T-cell (primary cell): ENCODE data around the gene GRIN2B. TPM values are rescaled to one million over a fixed set of nuclear protein-coding genes. Genes with fewer than 3 reads are reported as not detected.

Experiments used
- ATAC-seq, 4 experiments: fragments of 200-7000 bp in 3 of 4; fragments of 150-1000 bp in 1 of 4; cut with Tn5 transposase; replicated peaks in 1 of 4; 1 replicate in 3 of 4; 2 replicates in 1 of 4; pipeline ENCODE4 v1.10.0; 2021; ENCODE audit warnings: moderate library complexity in 3 of 4, mild to moderate bottlenecking in 2 of 4, moderate number of reproducible peaks in 1 of 4
- CTCF ChIA-PET, 2 donors: fragments of 300-600 bp; sonication (Branson Sonifier 250); formaldehyde crosslinking; loops; one replicate each; lab custom pipeline; 2022; ENCODE audit warnings: antibody characterized with exemption in 2 of 2; lab: Charles Lee
- POLR2A ChIA-PET, 2 donors: fragments of 300-600 bp; sonication (Branson Sonifier 250); formaldehyde crosslinking; loops; one replicate each; lab custom pipeline; 2022; ENCODE audit warnings: antibody characterized with exemption in 2 of 2; lab: Charles Lee
- DNase-seq, 35 experiments: peaks; one replicate each; pipeline versions ENCODE4 v3.0.0 to v3.0.0-alpha.2; 2013 to 2023
- H3K27ac ChIP-seq: one replicate; pipeline ENCODE4 v1.5.1; 2013; ENCODE audit warnings: low read length
- H3K27me3 ChIP-seq, 2 experiments: replicated peaks in 1 of 2; 1 replicate in 1 of 2; 2 replicates in 1 of 2; pipeline versions ENCODE4 v1.6.1 to v1.7.0; 2013; ENCODE audit warnings: low read length in 1 of 2, mixed read lengths in 1 of 2; ENCODE audit not compliant: control insufficient read depth in 2 of 2, insufficient read depth in 2 of 2; ENCODE audit errors: extremely low read depth in 1 of 2
- H3K36me3 ChIP-seq, 2 donors: 1 replicate in 1 of 2; 2 replicates in 1 of 2; pipeline versions ENCODE4 v1.6.1 to v1.7.0; 2013; ENCODE audit warnings: low read length in 1 of 2; ENCODE audit not compliant: control insufficient read depth in 2 of 2, insufficient read depth in 1 of 2; ENCODE audit errors: extremely low read depth in 1 of 2
- H3K4me1 ChIP-seq, 2 experiments: 1 replicate in 1 of 2; 2 replicates in 1 of 2; pipeline versions ENCODE4 v1.6.1 to v1.7.0; 2013; ENCODE audit warnings: low read length in 2 of 2, mixed read lengths in 1 of 2; ENCODE audit not compliant: insufficient read depth in 2 of 2, control insufficient read depth in 1 of 2; ENCODE audit errors: extremely low read depth in 1 of 2
- H3K4me3 ChIP-seq, 2 donors: 1 replicate in 1 of 2; 2 replicates in 1 of 2; pipeline versions ENCODE4 v1.5.1 to v1.7.0; 2013; ENCODE audit warnings: mild to moderate bottlenecking in 2 of 2, low read length in 1 of 2, moderate library complexity in 1 of 2; ENCODE audit not compliant: control insufficient read depth in 1 of 2; ENCODE audit errors: extremely low read depth in 1 of 2
- H3K9me3 ChIP-seq: 2 replicates; pipeline ENCODE4 v1.7.0; 2013
- H3K27ac Mint-ChIP-seq, 2 donors: one replicate each; pipeline ENCODE4 v1.8.0; 2020 to 2021; ENCODE audit warnings: mild to moderate bottlenecking in 2 of 2, mixed read lengths in 2 of 2
- H3K27me3 Mint-ChIP-seq, 2 donors: one replicate each; pipeline ENCODE4 v1.8.0; 2021 to 2022; ENCODE audit warnings: mixed read lengths in 2 of 2
- H3K36me3 Mint-ChIP-seq: one replicate; pipeline ENCODE4 v1.8.0; 2021; ENCODE audit warnings: mixed read lengths
- H3K4me1 Mint-ChIP-seq, 3 donors: one replicate each; pipeline ENCODE4 v1.8.0; 2020 to 2022; ENCODE audit warnings: mixed read lengths in 3 of 3, mild to moderate bottlenecking in 1 of 3
- H3K4me3 Mint-ChIP-seq, 3 donors: one replicate each; pipeline ENCODE4 v1.8.0; 2020 to 2022; ENCODE audit warnings: mild to moderate bottlenecking in 3 of 3, mixed read lengths in 3 of 3, moderate library complexity in 3 of 3
- H3K9me3 Mint-ChIP-seq, 3 donors: one replicate each; pipeline ENCODE4 v1.8.0; 2020 to 2022; ENCODE audit warnings: mixed read lengths in 3 of 3
- WGBS: methylation state at CpG from one replicate; pipeline ENCODE4 v1.1.5; 2013; ENCODE audit warnings: missing lambda C conversion rate; ENCODE audit not compliant: insufficient coverage; 5-methylcytosine and 5-hydroxymethylcytosine counted together
- total RNA-seq, 35 experiments: library from RNA in 6 of 35; stranded (reverse) in 6 of 35; fragments of 120-200 nt in 1 of 35; gene quantifications; one replicate each; pipeline versions ENCODE4 v1.2.1 to v1.2.4 and lab custom pipeline; 2013 to 2026

Gene GRIN2B
- total RNA-seq, 5 donors from 2014 or later (not counting 1 experiment from before 2014, with no cell fraction given) = not detected

DNA sequence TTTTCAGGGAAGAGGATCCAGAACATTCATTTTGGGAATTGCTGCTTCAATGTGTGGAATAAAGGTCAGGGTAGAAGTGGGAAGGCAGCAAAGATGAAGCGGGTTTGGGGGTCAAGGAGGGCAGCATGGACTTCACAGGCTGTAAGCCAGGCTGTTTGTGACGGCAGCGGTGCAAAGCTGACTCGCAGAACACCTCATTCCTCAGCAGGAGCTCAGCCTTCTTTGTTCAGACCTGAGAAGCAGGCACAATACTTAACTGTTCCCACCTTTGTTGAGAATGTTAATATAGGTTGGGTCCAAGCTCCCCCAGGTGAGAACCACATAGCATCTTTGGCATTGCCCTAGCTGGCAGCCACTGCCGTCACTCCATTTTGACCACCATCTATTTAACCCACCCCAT, 16.7 kb downstream of the GRIN2B start:
- H3K4me3 ChIP-seq = no peak overlapping the region

DNA sequence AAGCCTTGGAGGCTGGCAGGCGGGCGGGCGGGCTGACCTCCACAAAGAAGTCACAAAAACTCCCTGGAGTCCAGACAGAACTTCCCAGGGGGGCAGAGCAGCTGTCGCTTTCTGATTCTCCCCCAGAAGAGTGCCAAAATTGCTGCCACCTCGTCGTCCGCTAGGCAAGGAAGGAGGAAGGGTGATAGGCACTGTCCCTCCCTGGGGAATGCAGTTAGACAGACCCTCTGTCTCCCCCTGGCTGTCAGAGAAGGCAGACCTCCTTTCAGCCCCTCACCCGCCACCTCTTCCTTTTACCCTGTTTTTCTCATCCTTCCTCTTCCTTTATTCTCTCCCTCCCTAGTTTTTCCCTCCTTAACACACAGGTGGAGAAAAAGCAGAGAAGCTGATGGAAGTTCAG, 18.7 kb downstream of the GRIN2B start:
- Histone ChIP-seq H3K9me3 (no peaks in the 10 kb centered on the region), H3K27ac (no peak overlapping the region), H3K27me3 (peaks cover 0 to 5% of the 10 kb centered on the region in 2 experiments), H3K4me1 (no peaks in the 10 kb centered on the region), H3K4me3 (no peak overlapping the region), H3K36me3 (no peaks in the 10 kb centered on the region)
- no peak overlapping the region for H3K27ac Mint-ChIP-seq
- ATAC-seq = no peak
- CTCF ChIA-PET = no interaction called here
- no peaks in the 10 kb centered on the region for H3K4me1 Mint-ChIP-seq
- peaks cover 15 to 23% of the 10 kb centered on the region in 2 donors for H3K27me3 Mint-ChIP-seq
- H3K9me3 Mint-ChIP-seq = no peaks in the 10 kb centered on the region
- DNase-seq = no peak
- no peak overlapping the region for H3K4me3 Mint-ChIP-seq
- POLR2A ChIA-PET = no interaction called here
- no peaks in the 10 kb centered on the region for H3K36me3 Mint-ChIP-seq
- WGBS = 87% methylated on average over 6 of the region's 8 CpGs

More for the DNA sequence above, 16.7 kb downstream of the GRIN2B start:
- no peak overlapping the region for H3K4me3 Mint-ChIP-seq
- no peaks in the 10 kb centered on the region for H3K36me3 Mint-ChIP-seq
- no peaks in the 10 kb centered on the region for H3K4me1 Mint-ChIP-seq
- ChIA-PET CTCF (no interaction called here), POLR2A (no interaction called here)
- H3K9me3 Mint-ChIP-seq = no peaks in the 10 kb centered on the region
- 77% methylated on average over 3 of the region's 5 CpGs for WGBS
- DNase-seq (no peak), ATAC-seq (no peak)
- no peaks in the 10 kb centered on the region for H3K9me3 ChIP-seq
- no peaks in the 10 kb centered on the region for H3K4me1 ChIP-seq
- H3K27ac Mint-ChIP-seq = no peak overlapping the region
- H3K27me3 Mint-ChIP-seq = peaks cover 5 to 15% of the 10 kb centered on the region in 2 donors
- H3K36me3 ChIP-seq = no peaks in the 10 kb centered on the region
- no peaks in the 10 kb centered on the region for H3K27me3 ChIP-seq
- H3K27ac ChIP-seq = no peak overlapping the region

GRCh38 chr12:13961971-13962370, 19.4 kb downstream of the GRIN2B start:
- H3K27me3 ChIP-seq = peaks cover 0 to 8% of the 10 kb centered on the region in 2 experiments
- H3K27me3 Mint-ChIP-seq = peaks cover 15 to 23% of the 10 kb centered on the region in 2 donors
- no peaks in the 10 kb centered on the region for H3K36me3 ChIP-seq
- H3K27ac Mint-ChIP-seq = no peak overlapping the region
- H3K27ac ChIP-seq = no peak overlapping the region
- ATAC-seq = no peak
- H3K4me1 Mint-ChIP-seq = no peaks in the 10 kb centered on the region
- no peak overlapping the region for H3K4me3 Mint-ChIP-seq
- H3K36me3 Mint-ChIP-seq = no peaks in the 10 kb centered on the region
- no peaks in the 10 kb centered on the region for H3K9me3 ChIP-seq
- ChIA-PET CTCF (no interaction called here), POLR2A (no interaction called here)
- no peak overlapping the region for H3K4me3 ChIP-seq
- WGBS = 89% methylated on average over 3 of the region's 6 CpGs
- DNase-seq = no peak
- H3K4me1 ChIP-seq = no peaks in the 10 kb centered on the region
- no peaks in the 10 kb centered on the region for H3K9me3 Mint-ChIP-seq

DNA sequence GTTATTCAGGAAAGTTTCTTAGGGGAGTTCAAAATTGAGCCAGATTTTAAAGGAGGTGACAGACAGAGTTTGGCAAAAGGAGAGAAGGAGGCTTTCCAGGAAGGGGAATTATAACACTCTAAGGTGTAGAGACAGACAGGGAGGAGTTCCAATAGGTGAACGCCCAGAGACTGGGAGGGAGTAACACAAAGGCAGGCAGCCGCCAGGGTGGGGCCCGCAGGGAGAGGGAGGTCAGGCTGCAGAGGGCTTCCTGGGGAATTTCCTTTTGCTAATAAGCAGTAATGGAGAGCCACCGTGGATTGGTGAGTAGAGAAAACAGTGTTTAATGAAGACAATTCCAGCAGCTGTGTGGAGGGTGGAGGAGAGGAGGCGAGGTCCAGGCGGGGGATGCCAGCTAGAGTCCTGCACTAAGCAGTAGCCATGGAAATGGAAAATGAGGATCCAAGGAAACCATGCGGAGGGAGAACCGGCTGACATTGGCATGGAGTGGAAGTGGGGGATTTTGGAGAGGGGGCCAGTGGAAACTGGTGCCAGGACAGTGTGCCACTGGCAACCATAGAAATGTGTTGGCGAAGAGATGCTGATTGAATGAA, 22.2 kb downstream of the GRIN2B start:
- POLR2A ChIA-PET = no interaction called here
- ATAC-seq (no peak), DNase-seq (no peak)
- CTCF ChIA-PET = no interaction called here
- no peak overlapping the region for H3K27ac Mint-ChIP-seq
- WGBS = 73% methylated on average over 8 of the region's 9 CpGs
- no peaks in the 10 kb centered on the region for H3K9me3 Mint-ChIP-seq
- no peaks in the 10 kb centered on the region for H3K4me1 ChIP-seq
- no peaks in the 10 kb centered on the region for H3K9me3 ChIP-seq
- H3K36me3 Mint-ChIP-seq = no peaks in the 10 kb centered on the region
- H3K36me3 ChIP-seq = no peaks in the 10 kb centered on the region
- H3K4me1 Mint-ChIP-seq = no peaks in the 10 kb centered on the region
- H3K27ac ChIP-seq = no peak overlapping the region
- peaks cover 19 to 23% of the 10 kb centered on the region in 2 donors for H3K27me3 Mint-ChIP-seq
- no peak overlapping the region for H3K4me3 Mint-ChIP-seq
- peaks cover 0 to 8% of the 10 kb centered on the region in 2 experiments for H3K27me3 ChIP-seq
- no peak overlapping the region for H3K4me3 ChIP-seq

- Mint-ChIP-seq H3K4me3 (no peak overlapping the region), H3K27me3 (peaks cover 16 to 18% of the 10 kb centered on the region in 2 donors), H3K27ac (no peak overlapping the region), H3K4me1 (no peaks in the 10 kb centered on the region), H3K36me3 (no peaks in the 10 kb centered on the region), H3K9me3 (no peaks in the 10 kb centered on the region)
- no peak for DNase-seq
- POLR2A ChIA-PET = no interaction called here
- no peaks in the 10 kb centered on the region for H3K36me3 ChIP-seq
- H3K9me3 ChIP-seq = no peaks in the 10 kb centered on the region
- H3K27ac ChIP-seq = no peak overlapping the region
- ATAC-seq = no peak
- CTCF ChIA-PET = no interaction called here
- H3K4me3 ChIP-seq = no peak overlapping the region
- peaks cover 0 to 8% of the 10 kb centered on the region in 2 experiments for H3K27me3 ChIP-seq
- 52% methylated on average over 3 of the region's 9 CpGs for WGBS
- no peaks in the 10 kb centered on the region for H3K4me1 ChIP-seq
These were observed 23.8 kb downstream of the GRIN2B start for GRCh38 chr12:13957576-13957975.

- ATAC-seq (no peak), DNase-seq (no peak)
- Histone ChIP-seq H3K27me3 (peaks cover 0 to 8% of the 10 kb centered on the region in 2 experiments), H3K4me1 (no peaks in the 10 kb centered on the region), H3K4me3 (no peak overlapping the region), H3K9me3 (no peaks in the 10 kb centered on the region), H3K27ac (no peak overlapping the region), H3K36me3 (no peaks in the 10 kb centered on the region)
- no peaks in the 10 kb centered on the region for H3K9me3 Mint-ChIP-seq
- WGBS = 75% methylated on average over 8 of the region's 15 CpGs
- POLR2A ChIA-PET = no interaction called here
- H3K27me3 Mint-ChIP-seq = peaks cover 14 to 16% of the 10 kb centered on the region in 2 donors
- no peak overlapping the region for H3K4me3 Mint-ChIP-seq
- H3K27ac Mint-ChIP-seq = no peak overlapping the region
- CTCF ChIA-PET = no interaction called here
- H3K4me1 Mint-ChIP-seq = no peaks in the 10 kb centered on the region
- no peaks in the 10 kb centered on the region for H3K36me3 Mint-ChIP-seq
These were observed 25.3 kb downstream of the GRIN2B start for GRCh38 chr12:13956060-13956590.
